Fibroblast of upper back skin (primary cell): ENCODE results near the gene ELK3.
A peak's percentile ranks its signal among the peaks of the same experiment; 100 is the strongest.

Source experiments
- DNase-seq: peaks from one replicate; pipeline ENCODE4 v3.0.0-alpha.2; 2013

Gene ELK3

GRCh38 chr12:96193725-96194575 is at the start of gene ELK3:
TSS of gene ELK3 (plus strand) at chr12:96194375.
- DNase-seq: peak; percentile 78

- no peak for DNase-seq
Measured at GRCh38 chr12:96146747-96147146, 47.4 kb upstream of the ELK3 start.

GRCh38 chr12:96150442-96150841 is 43.7 kb upstream of the ELK3 start:
- DNase-seq: no peak

GRCh38 chr12:96152164-96152563 is 42.0 kb upstream of the ELK3 start:
- DNase-seq: no peak

GRCh38 chr12:96153131-96153725 is 40.9 kb upstream of the ELK3 start:
- no peak for DNase-seq

- no peak for DNase-seq
Measured at GRCh38 chr12:96155181-96155580, 39.0 kb upstream of the ELK3 start.

- DNase-seq: no peak
Measured at GRCh38 chr12:96155781-96156180, 38.4 kb upstream of the ELK3 start.

GRCh38 chr12:96156211-96156610 is 38.0 kb upstream of the ELK3 start:
- no peak for DNase-seq

- no peak for DNase-seq
Measured at GRCh38 chr12:96157427-96157826, 36.7 kb upstream of the ELK3 start.

- DNase-seq: no peak
Measured at GRCh38 chr12:96164951-96165811, 29.0 kb upstream of the ELK3 start.

- no peak for DNase-seq
Measured at GRCh38 chr12:96166765-96167164, 27.4 kb upstream of the ELK3 start.

GRCh38 chr12:96167492-96167891 is 26.7 kb upstream of the ELK3 start:
- DNase-seq: no peak

- DNase-seq: no peak
Measured at GRCh38 chr12:96170328-96170727, 23.8 kb upstream of the ELK3 start.

- DNase-seq: no peak
Measured at GRCh38 chr12:96170762-96171161, 23.4 kb upstream of the ELK3 start.

GRCh38 chr12:96171905-96172304 is 22.3 kb upstream of the ELK3 start:
- DNase-seq: no peak

GRCh38 chr12:96172981-96173380 is 21.2 kb upstream of the ELK3 start:
- no peak for DNase-seq

- no peak for DNase-seq
Measured at GRCh38 chr12:96176575-96176974, 17.6 kb upstream of the ELK3 start.

- DNase-seq: peak; percentile 50
Measured at GRCh38 chr12:96177013-96177412, 17.2 kb upstream of the ELK3 start.

- DNase-seq: no peak
Measured at GRCh38 chr12:96183734-96184370, 10.3 kb upstream of the ELK3 start.

GRCh38 chr12:96185914-96186313 is 8.3 kb upstream of the ELK3 start:
- DNase-seq: no peak

- DNase-seq: no peak
Measured at GRCh38 chr12:96186607-96187301, 7.4 kb upstream of the ELK3 start.

GRCh38 chr12:96187956-96188355 is 6.2 kb upstream of the ELK3 start:
- DNase-seq: no peak
